Stimulated activated CD4-positive, alpha-beta T cell treated with anti-CD3 and anti-CD28 coated beads, Interleukin-15, amount 100 ng/mL, for 48 hours (primary cell): Measurements from ENCODE around the gene CAPN15.
A peak's percentile ranks its signal among the peaks of the same experiment; 100 is the strongest.

ENCODE experiments used
- DNase-seq, 2 donors: peaks; one replicate each; pipeline ENCODE4 v3.0.0-alpha.2; 2020; ENCODE audit warnings: low read depth in 2 of 2

Gene CAPN15

GRCh38 chr16:577796-578195 lies 50.3 kb downstream of the CAPN15 start:
- no peak for DNase-seq

- no peak for DNase-seq
Observed at GRCh38 chr16:578232-578869, 50.8 kb downstream of the CAPN15 start.

- DNase-seq: peak; percentile 48 to 52
Observed at GRCh38 chr16:578870-579405, 51.4 kb downstream of the CAPN15 start.

- DNase-seq: no peak
Observed at GRCh38 chr16:580141-580945, 52.8 kb downstream of the CAPN15 start.

GRCh38 chr16:580946-581498 lies 53.5 kb downstream of the CAPN15 start:
- DNase-seq: no peak

GRCh38 chr16:582218-582613 lies 54.7 kb downstream of the CAPN15 start:
- no peak for DNase-seq

GRCh38 chr16:582614-583331 lies 55.3 kb downstream of the CAPN15 start:
- no peak for DNase-seq

- DNase-seq: no peak
Observed at GRCh38 chr16:583470-583814, 55.9 kb downstream of the CAPN15 start.

GRCh38 chr16:583815-584591 lies 56.5 kb downstream of the CAPN15 start:
- DNase-seq: no peak

GRCh38 chr16:585351-585750 lies 57.8 kb downstream of the CAPN15 start:
- no peak for DNase-seq

- DNase-seq: no peak
Observed at GRCh38 chr16:586047-586644, 58.6 kb downstream of the CAPN15 start.

- no peak for DNase-seq
Observed at GRCh38 chr16:586645-587590, 59.4 kb downstream of the CAPN15 start.

- DNase-seq: peak; percentile 60 to 65
Observed at GRCh38 chr16:588639-588888, 61.1 kb downstream of the CAPN15 start.

GRCh38 chr16:588889-589657 lies 61.6 kb downstream of the CAPN15 start:
- peak; percentile 95 for DNase-seq

- DNase-seq: peak; percentile 99
Observed at GRCh38 chr16:589658-590187, 62.2 kb downstream of the CAPN15 start, which contains the start of gene RAB40C. Gene RAB40C, plus strand, starts transcription at chr16:590066. Its CDS starts 226 bp downstream, at chr16:590292.

GRCh38 chr16:590188-590814 lies 62.8 kb downstream of the CAPN15 start:
- no peak for DNase-seq

GRCh38 chr16:590815-591200 lies 63.3 kb downstream of the CAPN15 start:
- DNase-seq: no peak

- no peak for DNase-seq
Observed at GRCh38 chr16:591231-591630, 63.7 kb downstream of the CAPN15 start.
